ENCODE measurements around the gene GSDME.

DNA sequence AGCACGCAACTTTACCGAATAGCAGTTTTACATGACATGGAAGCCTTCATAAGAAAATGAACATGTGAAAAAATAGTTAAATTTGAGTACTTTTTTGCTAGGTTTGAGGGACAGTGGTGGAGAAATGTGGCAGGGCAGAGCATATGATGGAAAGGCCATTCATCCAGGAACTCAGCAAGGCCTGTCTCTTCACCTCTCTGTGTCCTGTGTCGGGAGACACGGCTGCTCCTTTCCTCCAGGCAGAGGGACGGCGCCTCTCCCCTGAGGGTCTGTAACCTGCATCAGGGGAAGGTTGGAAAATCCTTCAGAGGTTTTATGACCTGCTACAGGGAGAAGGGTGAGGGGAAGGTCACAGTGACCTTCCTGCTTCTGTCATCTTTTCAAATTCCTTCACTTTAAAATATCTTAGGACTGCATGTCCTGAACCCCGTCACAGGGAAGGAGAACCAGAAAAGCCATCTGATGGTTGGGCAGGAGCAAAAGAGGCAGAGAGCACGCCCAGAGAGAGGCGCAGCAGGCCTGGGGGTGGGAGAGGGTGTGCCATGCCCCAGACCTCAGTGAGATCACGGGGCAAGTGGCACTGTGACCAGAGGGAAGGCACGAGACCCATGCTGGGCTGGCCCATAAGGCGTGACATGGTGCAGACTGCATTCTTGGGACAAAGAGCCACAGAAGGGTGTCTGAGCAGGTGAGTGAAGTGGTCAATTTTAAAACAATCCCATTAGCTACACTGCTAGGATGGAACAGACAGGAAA, 44.0 kb downstream of the GSDME start:
- TF ChIP-seq SUZ12 (IDR thresholded peaks at IDR 0.05; ENCODE audit: extremely low read depth, insufficient read depth, insufficient read length): no peak
- TF ChIP-seq ZNF274 (IDR thresholded peaks at IDR 0.05; ENCODE audit: low read depth, low read length): no peak
